Hepatocyte (in vitro differentiated cells): ENCODE results near the gene NOXA1. TPM values are rescaled to one million over a fixed set of nuclear protein-coding genes. Genes with fewer than 3 reads are reported as not detected.

ENCODE experiments used
- DNase-seq: peaks from one replicate; pipeline ENCODE4 v3.0.0-alpha.2; 2016; ENCODE audit warnings: low spot score
- H2AFZ ChIP-seq: fragments of 200-600 bp; sonication (generic); 2 replicates; pipeline ENCODE4 v1.6.0; 2016; ENCODE audit warnings: antibody characterized with exemption, mild to moderate bottlenecking
- H3K27ac ChIP-seq: fragments of 200-600 bp; sonication (generic); 2 replicates; pipeline ENCODE4 v1.5.1; 2016; ENCODE audit warnings: mild to moderate bottlenecking
- H3K27me3 ChIP-seq: fragments of 200-600 bp; sonication (generic); 2 replicates; pipeline ENCODE4 v1.6.1; 2016
- H3K36me3 ChIP-seq: fragments of 200-600 bp; sonication (generic); replicated peaks from 2 replicates; pipeline ENCODE4 v1.5.1; 2016; ENCODE audit warnings: low read depth; ENCODE audit not compliant: insufficient read depth
- H3K4me1 ChIP-seq: fragments of 200-600 bp; sonication (generic); 2 replicates; pipeline ENCODE4 v1.5.1; 2016; ENCODE audit warnings: mild to moderate bottlenecking, moderate library complexity; ENCODE audit not compliant: insufficient read depth
- H3K4me2 ChIP-seq: fragments of 200-600 bp; sonication (generic); 2 replicates; pipeline ENCODE4 v1.6.0; 2016
- H3K4me3 ChIP-seq: fragments of 200-600 bp; sonication (generic); 2 replicates; pipeline ENCODE4 v1.5.1; 2016; ENCODE audit warnings: mild to moderate bottlenecking
- H3K79me2 ChIP-seq: fragments of 200-600 bp; sonication (generic); 2 replicates; pipeline ENCODE4 v1.6.0; 2017; ENCODE audit warnings: mild to moderate bottlenecking
- H3K9me2 ChIP-seq: fragments of 200-600 bp; sonication (generic); replicated peaks from 2 replicates; pipeline ENCODE4 v1.6.0; 2017; ENCODE audit warnings: mild to moderate bottlenecking; ENCODE audit not compliant: insufficient read depth
- H3K9me3 ChIP-seq: fragments of 200-600 bp; sonication (generic); 2 replicates; pipeline ENCODE4 v1.5.1; 2016; ENCODE audit warnings: low read depth, mild to moderate bottlenecking
- H4K20me1 ChIP-seq: fragments of 200-600 bp; sonication (generic); 2 replicates; pipeline ENCODE4 v1.6.0; 2016; ENCODE audit warnings: mild to moderate bottlenecking; ENCODE audit not compliant: insufficient read depth, poor library complexity, severe bottlenecking
- EZH2 ChIP-seq: fragments of 200-600 bp; sonication (generic); IDR thresholded peaks from 2 replicates; pipeline ENCODE4 v1.6.1; 2016; ENCODE audit warnings: antibody characterized with exemption, mild to moderate bottlenecking, borderline replicate concordance
- EZH2phosphoT487 ChIP-seq: fragments of 200-600 bp; sonication (generic); IDR thresholded peaks from one replicate; pipeline ENCODE4 v1.6.1; 2018; ENCODE audit warnings: antibody characterized with exemption, mild to moderate bottlenecking, low read depth, moderate library complexity; ENCODE audit not compliant: unreplicated experiment, severe bottlenecking
- WGBS: methylation state at CpG from one replicate; pipeline ENCODE4 v1.1.6; 2016; ENCODE audit warnings: low lambda C conversion rate; ENCODE audit errors: missing lambda C conversion rate; 5-methylcytosine and 5-hydroxymethylcytosine counted together
- polyA plus RNA-seq: library from polyadenylated mRNA; unstranded; fragments of >200 nt; fragmentation: Nextera tagmentation; extraction: Ambion mirVana; gene quantifications from 2 replicates; pipeline ENCODE4 v1.2.1, GENCODE V29; 2016
- total RNA-seq: library from RNA; depleted of rRNA; stranded (reverse); fragments of >200 nt; gene quantifications from 2 replicates; pipeline ENCODE4 v1.2.3, GENCODE V29; 2014
- TF ChIP-seq, protein P1 (sequence below): fragments of 200-600 bp; sonication (generic); IDR thresholded peaks from 2 replicates; pipeline ENCODE4 v1.5.1; 2016; ENCODE audit warnings: antibody characterized with exemption, mild to moderate bottlenecking; ENCODE audit not compliant: poor library complexity

Gene NOXA1
- total and polyA plus RNA-seq, 2 experiments from 2014 or later, result 7.2 to 12.5 TPM

- no peaks in the 10 kb centered on the region for H3K79me2 ChIP-seq
- no peaks in the 10 kb centered on the region for H4K20me1 ChIP-seq
- 76% methylated on average over 19 of the region's 19 CpGs for WGBS
- TF ChIP-seq EZH2, result no peak
- H3K9me2 ChIP-seq, result no peaks in the 10 kb centered on the region
- H3K27me3 ChIP-seq, result no peaks in the 10 kb centered on the region
- peak overlapping the region; percentile 63 for H3K4me2 ChIP-seq
- no peak overlapping the region for H2AFZ ChIP-seq
- no peaks in the 10 kb centered on the region for H3K9me3 ChIP-seq
- H3K4me1 ChIP-seq, result peaks cover 12% of the 10 kb centered on the region
- no peak for DNase-seq
- no peak overlapping the region for H3K4me3 ChIP-seq
- no peaks in the 10 kb centered on the region for H3K36me3 ChIP-seq
- no peak overlapping the region for H3K27ac ChIP-seq
These were observed 22.8 kb downstream of the NOXA1 start for GRCh38 chr9:137445930-137446431.

DNA sequence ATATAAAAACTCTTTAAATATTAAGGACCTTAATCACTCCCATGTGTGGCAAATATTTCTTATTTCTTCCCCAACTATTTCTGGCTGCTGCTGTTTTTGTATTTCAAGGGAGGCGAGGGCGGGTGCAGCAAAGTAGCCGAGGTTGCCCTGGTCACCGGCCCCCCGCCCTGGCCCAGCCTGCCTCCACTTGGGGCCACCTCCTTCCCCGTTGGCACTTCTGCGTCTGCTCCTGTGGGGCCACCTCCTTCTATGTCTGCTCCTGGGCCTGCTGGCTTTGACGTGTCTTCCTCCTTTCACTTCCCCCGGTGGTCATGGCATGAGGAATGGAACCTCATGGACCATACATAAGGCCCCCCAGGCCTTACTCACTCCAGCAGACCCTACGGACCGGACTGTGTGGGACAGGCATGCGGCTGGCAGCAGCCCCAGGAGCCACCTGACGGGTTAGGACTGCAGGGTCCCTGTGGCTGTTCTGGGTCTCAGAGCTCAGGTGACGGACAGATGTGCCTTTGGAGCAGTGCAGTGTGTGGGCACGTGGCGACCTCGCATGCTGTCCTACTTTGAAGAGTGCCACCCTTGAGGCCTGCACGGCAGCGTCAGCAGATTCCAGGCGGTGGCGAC is 23.8 kb downstream of the NOXA1 start:
- Histone ChIP-seq H3K36me3 (no peaks in the 10 kb centered on the region), H3K4me3 (no peak overlapping the region), H3K79me2 (no peaks in the 10 kb centered on the region), H3K4me1 (peaks cover 12% of the 10 kb centered on the region), H3K4me2 (no peak overlapping the region), H2AFZ (no peak overlapping the region), H3K27me3 (no peaks in the 10 kb centered on the region), H3K9me2 (no peaks in the 10 kb centered on the region), H4K20me1 (no peaks in the 10 kb centered on the region), H3K27ac (no peak overlapping the region), H3K9me3 (no peaks in the 10 kb centered on the region)
- DNase-seq, result no peak
- 88% methylated on average over 21 of the region's 21 CpGs for WGBS
- no peak for TF ChIP-seq EZH2phosphoT487
- TF ChIP-seq, protein P1, sequence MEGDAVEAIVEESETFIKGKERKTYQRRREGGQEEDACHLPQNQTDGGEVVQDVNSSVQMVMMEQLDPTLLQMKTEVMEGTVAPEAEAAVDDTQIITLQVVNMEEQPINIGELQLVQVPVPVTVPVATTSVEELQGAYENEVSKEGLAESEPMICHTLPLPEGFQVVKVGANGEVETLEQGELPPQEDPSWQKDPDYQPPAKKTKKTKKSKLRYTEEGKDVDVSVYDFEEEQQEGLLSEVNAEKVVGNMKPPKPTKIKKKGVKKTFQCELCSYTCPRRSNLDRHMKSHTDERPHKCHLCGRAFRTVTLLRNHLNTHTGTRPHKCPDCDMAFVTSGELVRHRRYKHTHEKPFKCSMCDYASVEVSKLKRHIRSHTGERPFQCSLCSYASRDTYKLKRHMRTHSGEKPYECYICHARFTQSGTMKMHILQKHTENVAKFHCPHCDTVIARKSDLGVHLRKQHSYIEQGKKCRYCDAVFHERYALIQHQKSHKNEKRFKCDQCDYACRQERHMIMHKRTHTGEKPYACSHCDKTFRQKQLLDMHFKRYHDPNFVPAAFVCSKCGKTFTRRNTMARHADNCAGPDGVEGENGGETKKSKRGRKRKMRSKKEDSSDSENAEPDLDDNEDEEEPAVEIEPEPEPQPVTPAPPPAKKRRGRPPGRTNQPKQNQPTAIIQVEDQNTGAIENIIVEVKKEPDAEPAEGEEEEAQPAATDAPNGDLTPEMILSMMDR, result no peak
- TF ChIP-seq EZH2, result no peak

DNA sequence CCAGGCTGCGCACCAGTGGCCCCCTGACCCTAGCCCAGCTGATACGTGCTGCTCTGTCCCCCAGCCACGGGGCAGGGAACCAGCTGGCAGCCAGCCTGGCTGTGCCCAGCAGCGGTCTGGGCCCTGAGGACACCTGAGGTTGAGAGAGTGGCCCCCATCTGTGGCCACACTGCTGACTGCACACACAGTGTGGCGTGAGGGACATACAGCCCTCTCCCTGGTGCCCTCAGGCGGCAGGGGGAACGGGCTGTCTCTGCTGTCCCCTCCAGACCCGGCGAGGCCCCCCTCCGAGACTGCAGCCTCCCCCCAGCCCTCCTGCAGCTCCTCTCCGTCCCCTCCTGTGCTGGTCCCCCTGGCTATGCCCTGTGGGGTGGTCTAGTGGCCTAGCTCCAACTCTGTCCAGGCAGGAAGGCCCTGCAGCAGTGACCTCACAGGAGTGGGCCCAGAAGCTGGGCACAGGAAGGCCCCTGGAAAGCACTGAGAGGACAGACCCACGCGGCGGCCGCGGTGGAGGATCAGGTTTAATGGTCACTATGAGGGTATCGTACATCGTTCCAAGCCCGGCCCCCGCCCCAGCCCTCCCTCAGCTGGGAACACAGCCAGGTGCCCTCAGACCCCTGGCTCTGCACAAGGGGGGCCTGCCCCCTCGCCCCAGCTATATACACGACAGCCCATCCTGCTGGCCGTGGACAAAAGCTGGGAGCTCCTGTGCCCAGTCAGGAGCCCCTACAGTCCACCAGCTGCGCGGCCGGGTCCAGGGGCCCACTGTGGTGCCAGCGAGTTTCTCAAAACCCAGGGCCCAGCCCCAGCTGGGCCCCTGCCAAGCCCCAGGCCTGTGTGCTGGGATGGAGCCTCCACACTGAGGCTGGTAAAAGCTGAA is 24.8 kb downstream of the NOXA1 start:
- no peak overlapping the region for H3K4me2 ChIP-seq
- peaks cover 12% of the 10 kb centered on the region for H3K4me1 ChIP-seq
- no peak overlapping the region for H3K27ac ChIP-seq
- no peaks in the 10 kb centered on the region for H3K36me3 ChIP-seq
- 88% methylated on average over 19 of the region's 27 CpGs for WGBS
- no peak overlapping the region for H2AFZ ChIP-seq
- no peaks in the 10 kb centered on the region for H4K20me1 ChIP-seq
- H3K9me2 ChIP-seq, result no peaks in the 10 kb centered on the region
- H3K27me3 ChIP-seq, result no peaks in the 10 kb centered on the region
- H3K9me3 ChIP-seq, result no peaks in the 10 kb centered on the region
- TF ChIP-seq EZH2, result no peak
- TF ChIP-seq EZH2phosphoT487, result no peak
- no peak overlapping the region for H3K4me3 ChIP-seq
- no peaks in the 10 kb centered on the region for H3K79me2 ChIP-seq
- DNase-seq, result no peak

GRCh38 chr9:137448602-137448962 is 25.4 kb downstream of the NOXA1 start:
- Histone ChIP-seq H3K36me3 (no peaks in the 10 kb centered on the region), H3K9me3 (no peaks in the 10 kb centered on the region), H3K4me2 (no peak overlapping the region), H3K27me3 (no peaks in the 10 kb centered on the region), H3K79me2 (no peaks in the 10 kb centered on the region), H3K4me3 (no peak overlapping the region), H3K4me1 (peaks cover 12% of the 10 kb centered on the region), H3K9me2 (no peaks in the 10 kb centered on the region), H2AFZ (no peak overlapping the region), H3K27ac (no peak overlapping the region), H4K20me1 (no peaks in the 10 kb centered on the region)
- WGBS, result 95% methylated on average over 16 of the region's 16 CpGs
- TF ChIP-seq EZH2phosphoT487, result no peak
- TF ChIP-seq EZH2, result no peak
- TF ChIP-seq, protein P1, result no peak
- no peak for DNase-seq
